ENCODE data around the gene GPC3. TPM values are rescaled to one million over a fixed set of nuclear protein-coding genes. Genes with fewer than 3 reads are reported as not detected.

Gene GPC3
- polyA plus RNA-seq, 3 donors: not detected

DNA sequence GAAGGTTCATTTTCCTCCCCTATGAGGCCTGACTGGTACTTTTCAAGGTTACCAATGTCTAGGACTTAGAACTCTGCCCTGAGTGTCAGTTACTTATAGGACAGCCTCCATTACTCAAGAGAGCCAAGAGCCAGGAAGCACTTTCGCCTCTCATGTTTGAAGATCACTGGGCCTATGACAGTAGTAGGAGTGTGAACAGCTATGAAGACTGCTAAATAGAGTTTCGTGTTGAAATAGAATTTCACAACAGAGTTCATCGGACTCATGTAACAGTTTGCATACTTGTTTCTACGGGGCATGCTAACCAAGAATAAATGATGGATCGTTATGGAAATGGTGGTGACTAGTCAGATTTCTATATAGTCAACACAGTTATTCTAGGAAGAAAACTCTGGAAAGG is 472.3 kb downstream of the GPC3 start:
- Histone ChIP-seq H3K4me1 (ENCODE audit: control insufficient read depth in 1 of 2, insufficient read depth in 2 of 2, low read length in 2 of 2) (peaks cover 20 to 24% of the 10 kb centered on the region in 2 donors), H2AFZ (ENCODE audit: insufficient read depth, low read depth, low read length, poor library complexity, severe bottlenecking) (no peak overlapping the region), H3K9me3 (replicated peaks in 1 of 2; ENCODE audit: control insufficient read depth in 1 of 2, insufficient read depth in 1 of 2, low read length in 2 of 2) (no peaks in the 10 kb centered on the region), H3K27ac (ENCODE audit: low read depth in 1 of 2, low read length in 2 of 2) (peak overlapping the region in 1 of 2 donors; percentile 7), H4K20me1 (ENCODE audit: insufficient read depth, low read length) (no peaks in the 10 kb centered on the region), H3K36me3 (replicated peaks in 1 of 2; ENCODE audit: control insufficient read depth in 1 of 2, insufficient read depth in 2 of 2, low read length in 2 of 2) (no peaks in the 10 kb centered on the region), H3K9ac (ENCODE audit: insufficient read depth, low read length, poor library complexity, severe bottlenecking) (no peak overlapping the region), H3K27me3 (ENCODE audit: control insufficient read depth in 2 of 2, insufficient read depth in 2 of 2, low read length in 2 of 2) (no peaks in the 10 kb centered on the region), H3K79me2 (ENCODE audit: insufficient read depth, low read length) (no peaks in the 10 kb centered on the region), H3K4me2 (replicated peaks; ENCODE audit: extremely low read depth, low read length, poor library complexity, severe bottlenecking) (no peak overlapping the region), H3K4me3 (replicated peaks in 1 of 3; ENCODE audit: low read depth in 2 of 3, low read length in 3 of 3) (no peak overlapping the region)
- peak; percentile 24 to 38 (median 25) for DNase-seq
- intact Hi-C loops (cut with micrococcal nuclease): no loop called here
- WGBS (ENCODE audit: insufficient coverage): no CpG with 5 or more reads among the region's 5 CpGs
- H3K27ac Mint-ChIP-seq: peak overlapping the region in 5 of 7 donors; percentile 5 to 77 (median 56)
- H3K27me3 Mint-ChIP-seq (ENCODE audit: low read depth in 3 of 3): peaks cover 1 to 4% (median 2%) of the 10 kb centered on the region in 3 donors
- no peaks in the 10 kb centered on the region for H3K36me3 Mint-ChIP-seq
- H3K4me1 Mint-ChIP-seq: peaks cover 25% of the 10 kb centered on the region
- H3K9me3 Mint-ChIP-seq: peaks cover 0 to 2% (median 0%) of the 10 kb centered on the region in 7 donors
- TF ChIP-seq, protein P1, sequence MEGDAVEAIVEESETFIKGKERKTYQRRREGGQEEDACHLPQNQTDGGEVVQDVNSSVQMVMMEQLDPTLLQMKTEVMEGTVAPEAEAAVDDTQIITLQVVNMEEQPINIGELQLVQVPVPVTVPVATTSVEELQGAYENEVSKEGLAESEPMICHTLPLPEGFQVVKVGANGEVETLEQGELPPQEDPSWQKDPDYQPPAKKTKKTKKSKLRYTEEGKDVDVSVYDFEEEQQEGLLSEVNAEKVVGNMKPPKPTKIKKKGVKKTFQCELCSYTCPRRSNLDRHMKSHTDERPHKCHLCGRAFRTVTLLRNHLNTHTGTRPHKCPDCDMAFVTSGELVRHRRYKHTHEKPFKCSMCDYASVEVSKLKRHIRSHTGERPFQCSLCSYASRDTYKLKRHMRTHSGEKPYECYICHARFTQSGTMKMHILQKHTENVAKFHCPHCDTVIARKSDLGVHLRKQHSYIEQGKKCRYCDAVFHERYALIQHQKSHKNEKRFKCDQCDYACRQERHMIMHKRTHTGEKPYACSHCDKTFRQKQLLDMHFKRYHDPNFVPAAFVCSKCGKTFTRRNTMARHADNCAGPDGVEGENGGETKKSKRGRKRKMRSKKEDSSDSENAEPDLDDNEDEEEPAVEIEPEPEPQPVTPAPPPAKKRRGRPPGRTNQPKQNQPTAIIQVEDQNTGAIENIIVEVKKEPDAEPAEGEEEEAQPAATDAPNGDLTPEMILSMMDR (IDR thresholded peaks at IDR 0.05): no peak
- H3K4me3 Mint-ChIP-seq: no peak overlapping the region

DNA sequence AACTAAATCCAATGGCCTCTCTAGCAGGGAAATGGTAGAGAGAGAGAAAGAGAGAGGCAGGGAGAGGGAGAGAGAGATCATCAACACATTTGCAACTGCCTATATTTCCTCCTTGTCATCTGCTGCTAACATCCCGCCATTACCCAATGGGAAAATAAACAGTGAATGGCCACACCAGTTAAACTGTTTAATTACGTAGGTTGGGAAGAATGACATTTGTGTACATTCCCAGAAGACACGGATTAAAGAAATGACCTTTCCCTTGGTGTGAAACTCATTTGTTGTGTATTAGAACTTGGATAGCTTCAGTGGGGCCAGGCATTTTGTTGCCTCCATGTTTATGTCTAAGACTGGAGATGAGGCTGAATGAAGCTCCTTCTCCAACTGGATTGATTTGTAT is 474.4 kb downstream of the GPC3 start:
- Mint-ChIP-seq H3K9me3 (peaks cover 0 to 11% (median 2%) of the 10 kb centered on the region in 7 donors), H3K27me3 (ENCODE audit: low read depth in 3 of 3) (peaks cover 1 to 6% (median 4%) of the 10 kb centered on the region in 3 donors), H3K36me3 (no peaks in the 10 kb centered on the region), H3K4me1 (peaks cover 17% of the 10 kb centered on the region), H3K27ac (no peak overlapping the region), H3K4me3 (no peak overlapping the region)
- Histone ChIP-seq H3K27me3 (ENCODE audit: control insufficient read depth in 2 of 2, insufficient read depth in 2 of 2, low read length in 2 of 2) (no peaks in the 10 kb centered on the region), H3K4me2 (replicated peaks; ENCODE audit: extremely low read depth, low read length, poor library complexity, severe bottlenecking) (no peak overlapping the region), H4K20me1 (ENCODE audit: insufficient read depth, low read length) (no peaks in the 10 kb centered on the region), H3K4me3 (replicated peaks in 1 of 3; ENCODE audit: low read depth in 2 of 3, low read length in 3 of 3) (no peak overlapping the region), H3K9me3 (replicated peaks in 1 of 2; ENCODE audit: control insufficient read depth in 1 of 2, insufficient read depth in 1 of 2, low read length in 2 of 2) (no peaks in the 10 kb centered on the region), H3K4me1 (ENCODE audit: control insufficient read depth in 1 of 2, insufficient read depth in 2 of 2, low read length in 2 of 2) (peaks cover 15 to 16% of the 10 kb centered on the region in 2 donors), H3K27ac (ENCODE audit: low read depth in 1 of 2, low read length in 2 of 2) (no peak overlapping the region), H3K79me2 (ENCODE audit: insufficient read depth, low read length) (no peaks in the 10 kb centered on the region), H3K36me3 (replicated peaks in 1 of 2; ENCODE audit: control insufficient read depth in 1 of 2, insufficient read depth in 2 of 2, low read length in 2 of 2) (no peaks in the 10 kb centered on the region), H3K9ac (ENCODE audit: insufficient read depth, low read length, poor library complexity, severe bottlenecking) (no peak overlapping the region), H2AFZ (ENCODE audit: insufficient read depth, low read depth, low read length, poor library complexity, severe bottlenecking) (no peak overlapping the region)
- no peak for DNase-seq
- TF ChIP-seq, protein P1 (IDR thresholded peaks at IDR 0.05): no peak
- no CpG with 5 or more reads among the region's 3 CpGs for WGBS (ENCODE audit: insufficient coverage)
- intact Hi-C loops (cut with micrococcal nuclease): no loop called here
